IMR-90 (cell line): ENCODE results near the gene CDX2. TPM values are rescaled to one million over a fixed set of nuclear protein-coding genes. Genes with fewer than 3 reads are reported as not detected.

ENCODE experiments used
- ATAC-seq: fragments of 200-7000 bp; cut with Tn5 transposase; 2 replicates; pipeline ENCODE4 v1.9.1; 2020; ENCODE audit warnings: low read depth, mild to moderate bottlenecking, moderate library complexity
- BruUV-seq: library from RNA; stranded (reverse); fragments of 400-500 nt; replicated peaks from 2 replicates; lab custom pipeline; 2021; lab: Mats Ljungman, UMichigan
- CTCF ChIA-PET: fragments of 300-600 bp; formaldehyde crosslinking; extraction: SDS; loops from one replicate; lab custom pipeline; 2021; ENCODE audit warnings: antibody characterized with exemption; lab: Yijun Ruan, JAX
- POLR2A ChIA-PET: fragments of 300-600 bp; sonication (Branson Sonifier 250); formaldehyde crosslinking; loops from one replicate; lab custom pipeline; 2022; ENCODE audit warnings: antibody characterized with exemption; ENCODE audit not compliant: unreplicated experiment; lab: Charles Lee
- DNase-seq: peaks from one replicate; pipeline ENCODE4 v3.0.0; 2013
- H2AFZ ChIP-seq: replicated peaks from 2 replicates; pipeline ENCODE3; 2013; ENCODE audit warnings: low read length, mild to moderate bottlenecking; ENCODE audit not compliant: poor library complexity
- H2AK5ac ChIP-seq: 2 replicates; pipeline ENCODE4 v1.6.1; 2013; ENCODE audit warnings: low read depth, low read length, inconsistent platforms
- H2AK9ac ChIP-seq: replicated peaks from 2 replicates; pipeline ENCODE3; 2013; ENCODE audit warnings: mild to moderate bottlenecking, low read depth, low read length, moderate library complexity; ENCODE audit not compliant: poor library complexity
- H2BK120ac ChIP-seq: 2 replicates; pipeline ENCODE4 v1.6.1; 2013; ENCODE audit warnings: low read depth, low read length, inconsistent platforms
- H2BK15ac ChIP-seq: 3 replicates; pipeline ENCODE4 v1.6.1; 2013; ENCODE audit warnings: low read depth, low read length, inconsistent platforms
- H2BK20ac ChIP-seq: 2 replicates; pipeline ENCODE4 v1.6.1; 2013; ENCODE audit warnings: low read depth, mild to moderate bottlenecking, inconsistent platforms, low read length, moderate library complexity
- H2BK5ac ChIP-seq: 2 replicates; pipeline ENCODE4 v1.6.1; 2013; ENCODE audit warnings: mild to moderate bottlenecking, low read depth, low read length, inconsistent platforms; ENCODE audit not compliant: poor library complexity, severe bottlenecking
- H3K14ac ChIP-seq: replicated peaks from 2 replicates; pipeline ENCODE4 v1.6.1; 2013; ENCODE audit warnings: low read depth, low read length, inconsistent platforms
- H3K18ac ChIP-seq: 2 replicates; pipeline ENCODE4 v1.6.1; 2013; ENCODE audit warnings: low read depth, low read length, control low read depth
- H3K23ac ChIP-seq: 2 replicates; pipeline ENCODE4 v1.6.1; 2013; ENCODE audit warnings: low read depth, low read length, inconsistent platforms
- H3K27ac ChIP-seq: 2 replicates; pipeline ENCODE4 v1.5.1; 2013; ENCODE audit warnings: mild to moderate bottlenecking, control low read depth, low read length; ENCODE audit not compliant: insufficient read depth
- H3K27me3 ChIP-seq: 2 replicates; pipeline ENCODE4 v1.6.1; 2013; ENCODE audit warnings: low read length; ENCODE audit not compliant: control insufficient read depth, insufficient read depth
- H3K36me3 ChIP-seq: 2 replicates; pipeline ENCODE4 v1.6.1; 2013; ENCODE audit warnings: low read length, mixed read lengths; ENCODE audit not compliant: control insufficient read depth, insufficient read depth
- H3K4ac ChIP-seq: 2 replicates; pipeline ENCODE4 v1.6.1; 2013; ENCODE audit warnings: low read depth, low read length, inconsistent platforms
- H3K4me1 ChIP-seq: 2 replicates; pipeline ENCODE4 v1.6.1; 2013; ENCODE audit warnings: low read length, mixed read lengths; ENCODE audit not compliant: control insufficient read depth, insufficient read depth
- H3K4me2 ChIP-seq: 2 replicates; pipeline ENCODE4 v1.6.1; 2013; ENCODE audit warnings: low read depth, mild to moderate bottlenecking, control low read depth, low read length, moderate library complexity
- H3K4me3 ChIP-seq: 2 replicates; pipeline ENCODE4 v1.5.1; 2013; ENCODE audit warnings: low read depth, mild to moderate bottlenecking, control low read depth, low read length, moderate library complexity; ENCODE audit not compliant: insufficient read depth
- H3K56ac ChIP-seq: 2 replicates; pipeline ENCODE4 v1.6.1; 2013; ENCODE audit warnings: low read length, inconsistent platforms; ENCODE audit not compliant: insufficient read depth; ENCODE audit errors: extremely low read depth
- H3K79me1 ChIP-seq, 2 experiments: 2 replicates each; pipeline ENCODE4 v1.6.1; 2013; ENCODE audit warnings: low read length in 2 of 2, inconsistent platforms in 1 of 2, low read depth in 1 of 2
- H3K9ac ChIP-seq: 2 replicates; pipeline ENCODE4 v1.6.1; 2013; ENCODE audit warnings: low read depth, low read length, control low read depth
- H3K9me1 ChIP-seq: 2 replicates; pipeline ENCODE4 v1.6.1; 2013; ENCODE audit warnings: low read length, inconsistent platforms; ENCODE audit not compliant: insufficient read depth
- H3K9me3 ChIP-seq: 2 replicates; pipeline ENCODE4 v1.6.1; 2013; ENCODE audit warnings: low read length; ENCODE audit not compliant: control insufficient read depth, insufficient read depth
- H4K20me1 ChIP-seq: 2 replicates; pipeline ENCODE4 v1.6.1; 2013; ENCODE audit warnings: low read length, inconsistent platforms; ENCODE audit not compliant: insufficient read depth
- H4K5ac ChIP-seq: 2 replicates; pipeline ENCODE4 v1.6.1; 2013; ENCODE audit warnings: mild to moderate bottlenecking, low read depth, low read length, control low read depth
- H4K8ac ChIP-seq, 2 experiments: 2 replicates each; pipeline ENCODE4 v1.6.1; 2013; ENCODE audit warnings: low read depth in 2 of 2, low read length in 2 of 2, control low read depth in 1 of 2, inconsistent platforms in 1 of 2
- H4K91ac ChIP-seq: 2 replicates; pipeline ENCODE4 v1.6.1; 2013; ENCODE audit warnings: low read depth, low read length, inconsistent platforms; ENCODE audit not compliant: insufficient read depth
- ELK1 ChIP-seq: fragments of 150-350 bp; IDR thresholded peaks from 2 replicates; pipeline ENCODE4 v1.6.1; 2016; ENCODE audit warnings: low read depth, mild to moderate bottlenecking, low read length, moderate library complexity, borderline replicate concordance
- FOS ChIP-seq: fragments of 150-350 bp; IDR thresholded peaks from 2 replicates; pipeline ENCODE4 v1.6.1; 2016; ENCODE audit warnings: low read depth, low read length
- SMC3 ChIP-seq: fragments of 150-350 bp; IDR thresholded peaks from 2 replicates; pipeline ENCODE4 v1.6.1; 2016; ENCODE audit warnings: low read depth, mild to moderate bottlenecking, antibody characterized with exemption, low read length, moderate library complexity
- WGBS, 2 experiments: methylation state at CpG; one replicate each; pipeline versions ENCODE4 v1.1.5 to v1.1.7; 2013; ENCODE audit warnings: missing lambda C conversion rate in 2 of 2; ENCODE audit not compliant: insufficient read length in 1 of 2; ENCODE audit errors: extremely low coverage in 2 of 2; 5-methylcytosine and 5-hydroxymethylcytosine counted together
- dilution Hi-C: fragments of 300-500 bp; cut with HindIII; formaldehyde crosslinking; loops from one replicate; pipeline ENCODE4 v1.14.3; 2018; ENCODE audit warnings: low sequenced_read_pairs; ENCODE audit not compliant: unreplicated experiment
- in situ Hi-C: fragments of 300-500 bp; cut with MboI; formaldehyde crosslinking; loops from 3 replicates; pipeline ENCODE4 v1.14.3; 2019; ENCODE audit warnings: low sequenced_read_pairs, inconsistent platforms, mixed read lengths
- intact Hi-C: fragments of 100-400 bp; cut with micrococcal nuclease; formaldehyde crosslinking; loops from 2 replicates; pipeline ENCODE4 v1.10.0; 2022
- polyA plus RNA-seq, 3 experiments: library from polyadenylated mRNA; depleted of rRNA; stranded (reverse); fragments of >200 nt; gene quantifications; 2 replicates each; pipeline ENCODE4 v1.2.3, GENCODE V29; 2012; ENCODE audit warnings: low replicate concordance in 1 of 3
- total RNA-seq: library from RNA; depleted of rRNA; stranded (reverse); fragments of >200 nt; gene quantifications from 2 replicates; pipeline ENCODE4 v1.2.3, GENCODE V29; 2012

CDX2 gene
- total and polyA plus RNA-seq, 2 of the 4 experiments (the other 2 are of a cell fraction): not detected

GRCh38 chr13:27967736-27968315 is 1.3 kb downstream of the CDX2 start:
- H4K91ac ChIP-seq: no peak overlapping the region
- H3K14ac ChIP-seq: no peak overlapping the region
- no peak overlapping the region for H4K5ac ChIP-seq
- no peaks in the 10 kb centered on the region for H3K36me3 ChIP-seq
- ChIA-PET CTCF (no interaction called here), POLR2A (no interaction called here)
- in situ Hi-C loops (no loop called here), intact Hi-C loops (no loop called here), dilution Hi-C loops (no loop called here)
- H3K4me2 ChIP-seq: no peak overlapping the region
- H3K18ac ChIP-seq: no peak overlapping the region
- ATAC-seq: no peak
- H3K23ac ChIP-seq: no peak overlapping the region
- H3K9me3 ChIP-seq: no peaks in the 10 kb centered on the region; the same call in 1 of the 2 replicates
- no peak overlapping the region for H2AK9ac ChIP-seq
- H3K4ac ChIP-seq: no peak overlapping the region
- no peaks in the 10 kb centered on the region for H3K9me1 ChIP-seq
- no peak overlapping the region for H3K27ac ChIP-seq
- H2BK15ac ChIP-seq: no peak overlapping the region
- no peak for DNase-seq
- no peak overlapping the region for H2AK5ac ChIP-seq
- no peaks in the 10 kb centered on the region for H3K79me1 ChIP-seq
- 1% methylated on average over 14 of the region's 33 CpGs; no CpG with 5 or more reads in 1 of the 2 experiments for WGBS, 2 experiments
- H3K9ac ChIP-seq: no peak overlapping the region
- H3K27me3 ChIP-seq: peaks cover 97% of the 10 kb centered on the region
- no TSS peak for BruUV-seq
- H4K8ac ChIP-seq: no peak overlapping the region
- H3K4me1 ChIP-seq: no peaks in the 10 kb centered on the region
- TF ChIP-seq FOS (no peak), SMC3 (no peak), ELK1 (no peak)
- H2BK5ac ChIP-seq: no peak overlapping the region
- H3K4me3 ChIP-seq: no peak overlapping the region
- H4K20me1 ChIP-seq: peaks cover 4% of the 10 kb centered on the region; the same call in 1 of the 2 replicates
- no peak overlapping the region for H3K56ac ChIP-seq
- peak overlapping the region; percentile 33 for H2AFZ ChIP-seq
- H2BK120ac ChIP-seq: no peak overlapping the region
- no peak overlapping the region for H2BK20ac ChIP-seq
